ENCODE data around the gene PAQR8. TPM values are rescaled to one million over a fixed set of nuclear protein-coding genes. Genes with fewer than 3 reads are reported as not detected.

PAQR8 gene, protein sequence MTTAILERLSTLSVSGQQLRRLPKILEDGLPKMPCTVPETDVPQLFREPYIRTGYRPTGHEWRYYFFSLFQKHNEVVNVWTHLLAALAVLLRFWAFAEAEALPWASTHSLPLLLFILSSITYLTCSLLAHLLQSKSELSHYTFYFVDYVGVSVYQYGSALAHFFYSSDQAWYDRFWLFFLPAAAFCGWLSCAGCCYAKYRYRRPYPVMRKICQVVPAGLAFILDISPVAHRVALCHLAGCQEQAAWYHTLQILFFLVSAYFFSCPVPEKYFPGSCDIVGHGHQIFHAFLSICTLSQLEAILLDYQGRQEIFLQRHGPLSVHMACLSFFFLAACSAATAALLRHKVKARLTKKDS
- polyA plus RNA-seq, result 36.1 TPM
- long read RNA-seq, donor 1, full-length matches to known transcripts, result 17 of 17 reads
- long read RNA-seq, donor 1, partial matches to known transcripts, result 0 of 17 reads
- long read RNA-seq, donor 1, other reads (novel, unspliced or antisense), result 0 of 17 reads
- long read RNA-seq, donor 2, full-length matches to known transcripts, result 31 of 31 reads
- long read RNA-seq, donor 2, partial matches to known transcripts, result 0 of 31 reads
- long read RNA-seq, donor 2, other reads (novel, unspliced or antisense), result 0 of 31 reads
- long read RNA-seq, donor 3, full-length matches to known transcripts, result 43 of 43 reads
- long read RNA-seq, donor 3, partial matches to known transcripts, result 0 of 43 reads
- long read RNA-seq, donor 3, other reads (novel, unspliced or antisense), result 0 of 43 reads
- long read RNA-seq, donor 4, full-length matches to known transcripts, result 2 of 2 reads
- long read RNA-seq, donor 4, partial matches to known transcripts, result 0 of 2 reads
- long read RNA-seq, donor 4, other reads (novel, unspliced or antisense), result 0 of 2 reads
- long read RNA-seq, donor 5, full-length matches to known transcripts, result 12 of 12 reads
- long read RNA-seq, donor 5, partial matches to known transcripts, result 0 of 12 reads
- long read RNA-seq, donor 5, other reads (novel, unspliced or antisense), result 0 of 12 reads
- long read RNA-seq, donor 6, full-length matches to known transcripts, result 26 of 61 reads
- long read RNA-seq, donor 6, partial matches to known transcripts, result 35 of 61 reads
- long read RNA-seq, donor 6, other reads (novel, unspliced or antisense), result 0 of 61 reads
- long read RNA-seq, donor 7, full-length matches to known transcripts, result 15 of 15 reads
- long read RNA-seq, donor 7, partial matches to known transcripts, result 0 of 15 reads
- long read RNA-seq, donor 7, other reads (novel, unspliced or antisense), result 0 of 15 reads
- long read RNA-seq, donor 8, full-length matches to known transcripts, result 33 of 33 reads
- long read RNA-seq, donor 8, partial matches to known transcripts, result 0 of 33 reads
- long read RNA-seq, donor 8, other reads (novel, unspliced or antisense), result 0 of 33 reads
- long read RNA-seq, donor 9, full-length matches to known transcripts, result 23 of 23 reads
- long read RNA-seq, donor 9, partial matches to known transcripts, result 0 of 23 reads
- long read RNA-seq, donor 9, other reads (novel, unspliced or antisense), result 0 of 23 reads
- long read RNA-seq, donor 10, full-length matches to known transcripts, result 24 of 24 reads
- long read RNA-seq, donor 10, partial matches to known transcripts, result 0 of 24 reads
- long read RNA-seq, donor 10, other reads (novel, unspliced or antisense), result 0 of 24 reads
- long read RNA-seq, donor 11, full-length matches to known transcripts, result 16 of 16 reads
- long read RNA-seq, donor 11, partial matches to known transcripts, result 0 of 16 reads
- long read RNA-seq, donor 11, other reads (novel, unspliced or antisense), result 0 of 16 reads

GRCh38 chr6:52361945-52362442 lies at the start of gene PAQR8:
Gene PAQR8 (plus strand): TSS chr6:52362151. CDS start chr6:52403214, 41,063 bp downstream.
- Histone ChIP-seq H3K4me3 (ENCODE audit: low read length) (peak within 1 kb of the TSS; percentile 74), H3K4me1 (ENCODE audit: control insufficient read depth, insufficient read depth, low read length) (peaks cover 22% of the 10 kb centered on the region), H3K9me3 (ENCODE audit: control insufficient read depth, low read depth, low read length) (no peaks in the 10 kb centered on the region), H3K36me3 (ENCODE audit: control insufficient read depth, insufficient read depth, low read length) (peaks cover 2% of the 10 kb centered on the region), H3K27me3 (ENCODE audit: control insufficient read depth, insufficient read depth, low read length) (no peaks in the 10 kb centered on the region), H3K27ac (ENCODE audit: low read length) (peak within 1 kb of the TSS; percentile 92)
- peak; percentile 81 to 90 for DNase-seq
- no CpG with 5 or more reads among the region's 69 CpGs for WGBS (ENCODE audit: insufficient coverage, low lambda C conversion rate)

GRCh38 chr6:52312461-52312860 lies 49.5 kb upstream of the PAQR8 start:
- H3K27ac ChIP-seq (ENCODE audit: low read length), result no peak overlapping the region
- H3K4me1 ChIP-seq (ENCODE audit: control insufficient read depth, insufficient read depth, low read length), result peaks cover 7% of the 10 kb centered on the region
- H3K9me3 ChIP-seq (ENCODE audit: control insufficient read depth, low read depth, low read length), result no peaks in the 10 kb centered on the region
- H3K27me3 ChIP-seq (ENCODE audit: control insufficient read depth, insufficient read depth, low read length), result no peaks in the 10 kb centered on the region
- H3K36me3 ChIP-seq (ENCODE audit: control insufficient read depth, insufficient read depth, low read length), result no peaks in the 10 kb centered on the region
- no peak for DNase-seq
- WGBS (ENCODE audit: insufficient coverage, low lambda C conversion rate), result no CpG with 5 or more reads among the region's 2 CpGs
- no peak overlapping the region for H3K4me3 ChIP-seq (ENCODE audit: low read length)

DNA sequence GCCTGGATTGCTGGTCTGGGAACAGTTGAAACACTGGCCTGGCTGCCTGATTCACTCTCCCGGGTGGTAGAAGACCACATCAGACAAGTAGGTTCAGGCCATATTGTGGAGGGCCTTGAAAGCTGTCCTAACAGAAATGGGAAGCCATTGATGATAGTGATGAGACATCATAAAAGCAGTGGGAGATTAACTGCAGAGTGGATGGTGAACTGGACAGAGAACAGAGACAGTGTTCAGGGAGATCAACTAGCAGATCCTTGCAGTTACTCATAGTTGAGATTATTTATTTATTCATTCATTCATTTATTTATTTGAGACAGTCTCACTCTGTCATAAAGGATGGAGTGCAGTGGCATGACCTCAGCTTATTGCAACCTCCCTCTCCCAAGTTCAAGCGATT lies 47.2 kb upstream of the PAQR8 start:
- no CpG with 5 or more reads among the region's 2 CpGs for WGBS (ENCODE audit: insufficient coverage, low lambda C conversion rate)
- DNase-seq, result no peak
- peaks cover 19% of the 10 kb centered on the region for H3K4me1 ChIP-seq (ENCODE audit: control insufficient read depth, insufficient read depth, low read length)
- no peak overlapping the region for H3K27ac ChIP-seq (ENCODE audit: low read length)
- no peak overlapping the region for H3K4me3 ChIP-seq (ENCODE audit: low read length)
- H3K27me3 ChIP-seq (ENCODE audit: control insufficient read depth, insufficient read depth, low read length), result no peaks in the 10 kb centered on the region
- no peaks in the 10 kb centered on the region for H3K36me3 ChIP-seq (ENCODE audit: control insufficient read depth, insufficient read depth, low read length)
- no peaks in the 10 kb centered on the region for H3K9me3 ChIP-seq (ENCODE audit: control insufficient read depth, low read depth, low read length)

- H3K27ac ChIP-seq (ENCODE audit: low read length), result peak overlapping the region; percentile 62
- H3K4me1 ChIP-seq (ENCODE audit: control insufficient read depth, insufficient read depth, low read length), result peaks cover 24% of the 10 kb centered on the region
- no peak for DNase-seq
- 80% methylated on average over 1 of the region's 1 CpG for WGBS (ENCODE audit: insufficient coverage, low lambda C conversion rate)
- no peak overlapping the region for H3K4me3 ChIP-seq (ENCODE audit: low read length)
- no peaks in the 10 kb centered on the region for H3K27me3 ChIP-seq (ENCODE audit: control insufficient read depth, insufficient read depth, low read length)
- no peaks in the 10 kb centered on the region for H3K9me3 ChIP-seq (ENCODE audit: control insufficient read depth, low read depth, low read length)
- no peaks in the 10 kb centered on the region for H3K36me3 ChIP-seq (ENCODE audit: control insufficient read depth, insufficient read depth, low read length)
These were observed 44.7 kb upstream of the PAQR8 start for GRCh38 chr6:52317211-52317610.

DNA sequence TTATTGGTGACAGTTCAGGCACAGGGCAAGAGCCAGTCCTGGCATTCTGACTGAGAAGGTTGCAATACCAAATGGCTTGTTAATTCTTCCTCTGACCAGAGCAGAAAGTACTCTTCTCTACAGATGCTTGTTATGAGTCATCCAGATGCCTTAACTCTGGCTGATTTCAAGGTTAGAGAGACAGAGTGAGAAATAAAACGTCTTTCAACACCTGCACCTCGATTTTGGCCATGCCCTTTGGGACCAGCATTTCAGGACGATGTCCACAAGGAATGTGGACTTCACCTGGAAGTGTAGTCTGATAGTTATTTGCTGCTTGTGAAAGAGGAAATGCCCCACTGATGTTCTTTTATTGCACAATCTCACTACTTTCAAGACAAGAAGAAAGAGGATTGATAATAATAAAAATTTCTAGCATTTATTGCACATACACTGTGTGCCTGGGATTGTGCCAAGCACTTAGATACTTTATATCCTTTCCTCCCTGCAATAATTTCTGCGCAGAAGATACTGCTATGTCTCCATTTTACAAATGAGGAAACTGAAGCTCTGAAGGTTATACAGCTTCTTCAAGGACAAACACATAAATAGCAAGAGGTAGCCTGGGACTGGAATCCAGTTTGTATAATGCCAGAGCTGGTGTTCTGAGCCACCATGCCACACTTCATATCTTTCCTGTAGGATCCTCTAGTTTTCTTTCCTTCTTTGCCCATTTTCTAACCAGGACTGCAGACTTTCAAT lies 43.9 kb upstream of the PAQR8 start:
- DNase-seq, result peak; percentile 67 to 83
- Histone ChIP-seq H3K4me3 (ENCODE audit: low read length) (no peak overlapping the region), H3K36me3 (ENCODE audit: control insufficient read depth, insufficient read depth, low read length) (no peaks in the 10 kb centered on the region), H3K9me3 (ENCODE audit: control insufficient read depth, low read depth, low read length) (no peaks in the 10 kb centered on the region), H3K27ac (ENCODE audit: low read length) (peak overlapping the region; percentile 62), H3K4me1 (ENCODE audit: control insufficient read depth, insufficient read depth, low read length) (peaks cover 24% of the 10 kb centered on the region), H3K27me3 (ENCODE audit: control insufficient read depth, insufficient read depth, low read length) (no peaks in the 10 kb centered on the region)
- WGBS (ENCODE audit: insufficient coverage, low lambda C conversion rate), result 83% methylated on average over 1 of the region's 4 CpGs

DNA sequence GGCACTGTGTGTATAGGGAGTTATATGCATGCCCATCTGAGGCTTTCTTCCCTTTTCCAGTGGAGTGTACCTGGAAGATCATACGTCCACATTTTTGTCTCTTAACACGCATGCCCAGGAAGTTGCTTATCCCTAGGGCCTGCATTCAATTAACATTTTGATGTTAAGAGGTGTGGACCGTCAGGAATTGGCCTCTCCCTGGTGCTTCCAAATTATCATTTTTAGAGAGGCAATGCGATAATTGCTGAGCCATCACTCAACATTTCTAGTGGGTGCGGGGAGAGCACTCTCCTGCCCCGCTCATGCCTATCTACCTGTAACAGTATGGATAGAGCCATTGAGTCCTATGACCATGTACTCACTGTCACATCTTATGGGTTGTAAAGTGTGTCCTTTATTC lies 37.8 kb upstream of the PAQR8 start:
- WGBS (ENCODE audit: insufficient coverage, low lambda C conversion rate), result 100% methylated on average over 1 of the region's 6 CpGs
- Histone ChIP-seq H3K27ac (ENCODE audit: low read length) (no peak overlapping the region), H3K4me1 (ENCODE audit: control insufficient read depth, insufficient read depth, low read length) (peaks cover 45% of the 10 kb centered on the region), H3K36me3 (ENCODE audit: control insufficient read depth, insufficient read depth, low read length) (no peaks in the 10 kb centered on the region), H3K27me3 (ENCODE audit: control insufficient read depth, insufficient read depth, low read length) (no peaks in the 10 kb centered on the region), H3K9me3 (ENCODE audit: control insufficient read depth, low read depth, low read length) (no peaks in the 10 kb centered on the region), H3K4me3 (ENCODE audit: low read length) (no peak overlapping the region)
- DNase-seq, result no peak

- no peaks in the 10 kb centered on the region for H3K9me3 ChIP-seq (ENCODE audit: control insufficient read depth, low read depth, low read length)
- H3K4me1 ChIP-seq (ENCODE audit: control insufficient read depth, insufficient read depth, low read length), result peaks cover 47% of the 10 kb centered on the region
- no peaks in the 10 kb centered on the region for H3K27me3 ChIP-seq (ENCODE audit: control insufficient read depth, insufficient read depth, low read length)
- H3K36me3 ChIP-seq (ENCODE audit: control insufficient read depth, insufficient read depth, low read length), result no peaks in the 10 kb centered on the region
- H3K4me3 ChIP-seq (ENCODE audit: low read length), result no peak overlapping the region
- DNase-seq, result peak; percentile 72 to 89
- peak overlapping the region; percentile 90 for H3K27ac ChIP-seq (ENCODE audit: low read length)
- 47% methylated on average over 3 of the region's 14 CpGs for WGBS (ENCODE audit: insufficient coverage, low lambda C conversion rate)
These were observed 36.1 kb upstream of the PAQR8 start for GRCh38 chr6:52325695-52326471.

DNA sequence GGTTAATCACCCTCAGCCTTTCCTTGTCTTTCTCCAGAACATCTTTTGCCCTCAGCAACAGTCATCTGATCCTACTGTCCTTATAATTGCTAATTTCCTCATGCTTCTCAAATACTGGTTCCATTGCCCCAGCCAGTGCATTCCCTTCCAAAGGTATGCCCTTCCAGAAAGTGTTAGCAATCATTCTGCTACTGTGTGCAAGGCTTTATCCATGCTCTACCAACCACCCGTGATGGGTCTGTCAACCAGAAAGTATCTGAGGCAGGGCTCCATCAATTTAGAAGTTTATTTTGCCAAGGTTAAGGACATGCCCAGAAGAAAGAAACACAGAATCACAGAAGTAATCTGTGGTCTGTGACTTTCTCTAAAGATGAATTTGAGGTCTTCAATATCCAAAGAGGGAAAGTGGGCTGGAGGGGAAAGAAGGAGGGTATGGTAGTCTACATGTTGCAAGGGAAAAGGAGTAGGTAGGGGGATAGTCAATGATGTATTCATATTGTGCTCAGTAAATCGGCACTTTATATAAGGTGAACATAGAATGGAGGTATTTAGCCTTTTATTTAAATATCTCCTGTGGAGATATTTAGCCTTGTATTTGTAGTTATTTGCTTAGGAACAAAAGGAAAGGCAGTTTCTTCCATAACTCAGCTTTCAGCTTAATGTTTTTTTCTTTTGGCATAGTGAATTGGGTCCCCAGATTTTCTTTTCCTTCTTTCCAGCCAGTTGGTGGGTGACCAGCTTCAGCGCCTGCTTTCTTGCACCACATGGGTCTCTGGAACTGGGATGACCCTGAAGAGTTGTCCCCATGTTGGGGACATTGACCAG lies 35.2 kb upstream of the PAQR8 start:
- Histone ChIP-seq H3K36me3 (ENCODE audit: control insufficient read depth, insufficient read depth, low read length) (no peaks in the 10 kb centered on the region), H3K9me3 (ENCODE audit: control insufficient read depth, low read depth, low read length) (no peaks in the 10 kb centered on the region), H3K27me3 (ENCODE audit: control insufficient read depth, insufficient read depth, low read length) (no peaks in the 10 kb centered on the region), H3K4me3 (ENCODE audit: low read length) (no peak overlapping the region), H3K4me1 (ENCODE audit: control insufficient read depth, insufficient read depth, low read length) (peaks cover 54% of the 10 kb centered on the region), H3K27ac (ENCODE audit: low read length) (peak overlapping the region; percentile 90)
- no peak for DNase-seq
- WGBS (ENCODE audit: insufficient coverage, low lambda C conversion rate), result no CpG with 5 or more reads among the region's 3 CpGs
